Ecto neural progenitor cell (in vitro differentiated cells): ENCODE data around the gene METAP2.
A peak's percentile ranks its signal among the peaks of the same experiment; 100 is the strongest.

Source experiments
- DNase-seq: peaks from one replicate; pipeline ENCODE4 v3.0.0-alpha.2; 2018; ENCODE audit warnings: low spot score

METAP2 gene

GRCh38 chr12:95513599-95513998 is 39.6 kb downstream of the METAP2 start:
- DNase-seq, result no peak

GRCh38 chr12:95515197-95515596 is 41.2 kb downstream of the METAP2 start:
- DNase-seq, result no peak

GRCh38 chr12:95516757-95517156 is 42.8 kb downstream of the METAP2 start:
- DNase-seq, result no peak

GRCh38 chr12:95517246-95517645 is 43.3 kb downstream of the METAP2 start:
- no peak for DNase-seq

- no peak for DNase-seq
Observed at GRCh38 chr12:95518944-95519343, 45.0 kb downstream of the METAP2 start.

- DNase-seq, result no peak
Observed at GRCh38 chr12:95520816-95521215, 46.9 kb downstream of the METAP2 start.

GRCh38 chr12:95522692-95523091 is 48.7 kb downstream of the METAP2 start:
- DNase-seq, result no peak

GRCh38 chr12:95528431-95528830 is 54.5 kb downstream of the METAP2 start:
- DNase-seq, result no peak

- no peak for DNase-seq
Observed at GRCh38 chr12:95529693-95530225, 55.8 kb downstream of the METAP2 start.

GRCh38 chr12:95532851-95533250 is 58.9 kb downstream of the METAP2 start:
- no peak for DNase-seq

GRCh38 chr12:95533985-95534384 is 60.0 kb downstream of the METAP2 start:
- no peak for DNase-seq

- DNase-seq, result no peak
Observed at GRCh38 chr12:95538006-95538405, 64.1 kb downstream of the METAP2 start.

GRCh38 chr12:95538656-95539055 is 64.7 kb downstream of the METAP2 start:
- no peak for DNase-seq

GRCh38 chr12:95541436-95541835 is 67.5 kb downstream of the METAP2 start:
- DNase-seq, result no peak

- DNase-seq, result no peak
Observed at GRCh38 chr12:95543305-95543704, 69.4 kb downstream of the METAP2 start.

GRCh38 chr12:95544756-95545155 is 70.8 kb downstream of the METAP2 start:
- DNase-seq, result no peak

- DNase-seq, result no peak
Observed at GRCh38 chr12:95545303-95545702, 71.4 kb downstream of the METAP2 start.

- DNase-seq, result no peak
Observed at GRCh38 chr12:95545731-95546490, 72.0 kb downstream of the METAP2 start.

- DNase-seq, result no peak
Observed at GRCh38 chr12:95546491-95546813, 72.5 kb downstream of the METAP2 start.

GRCh38 chr12:95547522-95548055 is 73.6 kb downstream of the METAP2 start:
- DNase-seq, result no peak

- DNase-seq, result peak; percentile 84
Observed at GRCh38 chr12:95548056-95548538, 74.1 kb downstream of the METAP2 start.

- DNase-seq, result peak; percentile 91
Observed at GRCh38 chr12:95548539-95549391, 74.8 kb downstream of the METAP2 start.
